DMS53 treated with DMSO at 0.1 percent for 48 hours (cell line): ENCODE results near the gene NFIC.
"Not testable (repeated sequence)": the region's sequence is repeated elsewhere in the genome, so short reads cannot be mapped to it uniquely, and the experiment has no call there.

Experiments
- DNase-seq: peaks from one replicate; lab custom pipeline; 2025; ENCODE audit not compliant: unreplicated experiment; lab: John Stamatoyannopoulos, UW

Gene NFIC

DNA sequence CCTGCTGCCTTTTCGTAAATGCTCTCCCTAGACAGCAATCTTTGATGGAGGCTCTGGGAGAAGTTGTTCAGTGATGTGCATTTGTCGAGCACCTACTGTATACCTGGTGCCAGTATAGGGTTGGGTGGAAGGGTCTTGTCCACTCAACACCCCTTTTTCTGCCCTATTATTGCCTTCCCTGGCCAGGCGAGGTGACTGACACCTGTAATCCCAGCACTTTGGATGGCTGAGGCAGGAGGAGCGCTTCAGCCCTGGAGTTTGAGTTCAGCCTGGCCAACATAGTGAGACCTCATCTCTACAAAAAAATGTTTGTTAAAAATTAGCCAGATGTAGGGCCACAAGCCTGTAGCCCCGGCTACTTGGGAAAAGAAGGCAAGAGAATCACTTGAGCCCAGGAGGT, 49.3 kb downstream of the NFIC start:
- DNase-seq: no peak

GRCh38 chr19:3420244-3420755, 53.9 kb downstream of the NFIC start:
- DNase-seq: no peak

DNA sequence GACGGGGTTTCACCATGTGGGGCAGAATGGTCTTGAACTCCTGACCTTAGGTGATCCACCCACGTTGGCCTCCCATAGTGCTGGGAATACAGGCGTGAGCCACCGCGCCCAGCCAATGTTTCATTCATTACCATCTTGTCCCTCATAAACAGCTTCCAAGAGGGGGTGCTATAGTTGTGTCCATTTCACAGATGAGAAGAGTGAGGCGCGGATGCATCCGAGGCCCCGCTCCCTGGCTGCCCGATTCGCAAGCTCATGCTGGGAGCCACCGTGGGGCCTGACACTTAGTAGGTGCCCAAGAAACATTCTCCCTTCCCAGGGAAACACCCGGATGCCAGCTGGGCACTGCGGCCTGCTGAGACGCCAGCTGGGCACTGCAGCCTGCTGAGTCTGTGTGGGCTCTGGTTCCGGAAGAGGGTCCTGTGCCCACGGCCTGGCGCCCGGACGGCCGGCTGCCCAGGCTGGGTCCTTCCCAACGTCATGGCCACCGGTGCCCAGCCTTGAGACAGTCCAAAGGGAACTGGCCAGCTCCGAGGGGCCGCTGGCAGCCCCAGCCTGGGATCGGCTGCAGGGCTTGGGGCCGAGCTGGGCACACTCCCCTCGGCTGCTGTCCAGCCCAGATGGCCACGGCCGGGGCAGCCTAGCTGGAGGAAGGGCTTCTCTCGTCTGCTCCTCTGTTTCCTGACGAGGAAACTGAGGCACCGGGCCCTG, 54.7 kb downstream of the NFIC start:
- no peak for DNase-seq

DNA sequence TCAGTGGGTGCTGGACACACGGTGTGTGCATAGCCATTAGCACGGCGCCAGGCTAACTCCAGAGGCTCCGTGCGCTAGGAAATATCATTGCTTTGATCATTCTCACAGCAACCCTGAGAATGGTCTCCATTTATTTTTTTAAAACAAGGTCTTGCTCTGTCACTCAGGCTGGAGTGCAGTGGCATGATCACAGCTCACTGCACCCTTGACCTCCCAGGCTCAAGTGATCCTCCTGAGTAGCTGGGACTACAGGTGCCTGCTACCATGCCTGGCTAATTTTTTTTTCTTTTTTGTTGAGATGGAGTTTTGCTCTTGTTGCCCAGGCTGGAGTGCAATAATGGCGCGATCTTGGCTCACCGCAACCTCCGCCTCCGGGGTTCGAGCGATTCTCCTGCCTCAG, 55.3 kb downstream of the NFIC start:
- not testable (repeated sequence) for DNase-seq

DNA sequence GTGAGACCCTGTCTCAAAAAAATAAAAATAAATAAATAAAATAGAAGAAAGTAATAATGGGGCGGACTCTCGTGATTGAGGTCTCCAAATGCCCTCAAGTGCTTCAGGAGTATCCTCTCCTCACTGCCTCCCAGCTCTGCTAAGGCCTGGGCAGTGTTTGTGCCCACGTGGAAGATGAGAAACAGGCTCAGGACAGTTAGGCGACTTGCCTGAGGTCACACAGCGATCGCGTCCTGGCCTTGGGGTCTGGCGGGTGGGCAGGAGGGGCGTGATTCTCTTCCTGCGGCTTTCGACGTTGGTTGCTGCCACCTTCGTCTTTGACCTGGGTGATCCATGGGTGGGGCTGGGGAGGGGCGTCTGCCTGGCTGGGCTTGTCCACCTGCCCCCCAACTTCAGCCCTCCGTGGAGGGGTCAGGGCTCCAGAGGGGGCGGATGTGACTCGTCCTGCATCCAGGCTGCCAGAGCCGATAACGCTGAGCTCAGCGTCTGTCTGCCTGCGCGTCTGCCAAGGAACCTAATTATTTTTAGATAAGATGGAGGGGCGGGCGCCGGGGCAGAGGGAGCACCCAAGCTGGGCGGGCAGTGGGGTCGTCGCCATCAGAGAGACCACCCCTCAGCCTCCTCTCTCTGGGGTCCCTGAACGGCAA, 56.9 kb downstream of the NFIC start:
- no peak for DNase-seq

- no peak for DNase-seq
Observed at GRCh38 chr19:3426433-3426832, 60.0 kb downstream of the NFIC start.

DNA sequence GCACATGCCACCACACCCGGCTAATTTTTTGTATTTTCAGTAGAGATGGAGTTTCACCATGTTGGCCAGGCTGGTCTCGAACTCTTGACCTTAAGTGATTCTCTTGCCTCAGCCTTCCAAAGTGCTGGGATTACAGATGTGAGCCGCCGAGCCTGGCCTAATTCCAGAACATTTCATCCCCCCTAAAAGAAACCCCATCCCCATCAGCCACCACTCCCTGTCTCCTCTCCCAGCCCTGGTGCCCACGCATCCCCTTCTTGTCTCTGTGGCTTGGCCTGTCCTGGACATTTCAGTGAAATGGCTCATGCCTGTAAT, 63.9 kb downstream of the NFIC start:
- not testable (repeated sequence) for DNase-seq

DNA sequence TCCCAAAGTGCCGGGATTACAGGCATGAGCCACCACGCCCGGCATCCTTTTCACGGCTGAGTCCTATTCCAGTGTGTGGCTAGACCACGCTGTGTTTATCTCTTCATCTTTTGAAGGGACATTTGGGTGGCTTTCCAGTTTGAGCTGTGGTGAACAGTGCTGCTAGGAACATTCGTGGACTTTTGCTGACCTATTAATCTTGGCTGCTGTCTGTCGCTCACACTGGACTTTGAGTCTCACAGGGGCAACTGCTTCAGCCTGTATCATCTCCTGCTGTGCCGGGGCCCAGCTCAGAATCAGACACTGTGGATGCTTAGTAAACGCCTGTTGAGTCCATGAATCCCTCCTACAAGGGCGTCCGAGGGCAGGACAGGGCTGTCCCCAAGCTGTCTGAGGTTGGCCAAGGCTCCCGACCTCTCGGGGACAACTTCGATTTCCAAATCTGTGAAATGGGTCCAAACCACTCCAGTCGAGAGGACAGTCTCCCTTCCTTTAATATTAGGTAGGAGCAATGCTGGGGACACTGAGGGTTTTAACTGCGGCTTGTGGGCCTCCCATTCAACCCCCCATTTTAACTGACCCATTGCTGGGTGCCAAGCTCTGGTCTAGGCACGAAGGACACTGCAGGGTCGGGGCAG, 65.5 kb downstream of the NFIC start:
- no peak for DNase-seq

DNA sequence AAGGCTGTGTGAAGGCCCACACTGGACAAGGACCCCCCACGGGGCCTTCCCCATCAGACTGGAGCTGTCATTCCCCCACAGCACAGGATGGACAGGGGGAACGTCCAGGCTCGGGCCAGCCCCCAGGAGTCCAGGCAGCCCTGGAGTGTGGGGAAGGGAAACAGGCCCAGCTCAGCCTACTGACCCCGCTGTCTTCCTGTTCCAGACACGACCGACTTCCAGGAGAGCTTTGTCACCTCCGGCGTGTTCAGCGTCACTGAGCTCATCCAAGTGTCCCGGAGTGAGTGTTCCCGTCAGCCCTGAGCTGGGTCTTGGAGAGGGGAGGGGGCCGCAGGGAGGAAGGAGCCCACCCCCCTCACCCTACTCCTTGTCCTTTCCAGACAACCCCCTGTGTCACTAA, 66.9 kb downstream of the NFIC start:
- no peak for DNase-seq

DNA sequence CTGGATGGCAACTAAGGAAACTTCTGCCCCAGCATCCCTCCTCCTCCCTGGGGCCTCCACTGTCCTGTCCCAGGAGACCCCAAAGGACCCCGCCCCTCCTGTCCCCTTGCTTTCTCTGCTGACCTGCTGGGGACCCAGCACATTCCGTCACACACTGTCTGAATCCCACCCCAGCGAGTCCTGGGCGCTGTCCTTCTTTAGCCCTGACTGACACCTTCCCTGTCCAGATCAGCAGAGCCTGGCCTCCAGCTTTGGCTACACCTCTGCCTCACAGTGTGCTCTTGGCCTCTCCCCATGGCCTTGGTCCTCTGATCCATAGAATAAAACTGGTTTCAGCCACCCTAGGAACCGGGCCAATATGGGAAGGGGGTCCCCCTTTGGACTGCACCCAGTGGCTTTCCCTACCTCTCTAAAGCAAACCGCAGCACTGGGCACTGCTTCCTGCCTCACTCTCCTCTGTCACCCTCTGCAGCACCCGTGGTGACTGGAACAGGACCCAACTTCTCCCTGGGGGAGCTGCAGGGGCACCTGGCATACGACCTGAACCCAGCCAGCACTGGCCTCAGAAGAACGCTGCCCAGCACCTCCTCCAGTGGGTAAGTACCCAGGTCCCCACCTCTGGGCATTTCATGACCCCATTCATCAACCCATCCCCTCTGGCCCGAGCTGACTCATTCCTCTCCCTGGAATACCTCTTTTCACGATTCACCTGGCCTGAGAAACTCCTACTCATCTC, 67.6 kb downstream of the NFIC start:
- no peak for DNase-seq

DNA sequence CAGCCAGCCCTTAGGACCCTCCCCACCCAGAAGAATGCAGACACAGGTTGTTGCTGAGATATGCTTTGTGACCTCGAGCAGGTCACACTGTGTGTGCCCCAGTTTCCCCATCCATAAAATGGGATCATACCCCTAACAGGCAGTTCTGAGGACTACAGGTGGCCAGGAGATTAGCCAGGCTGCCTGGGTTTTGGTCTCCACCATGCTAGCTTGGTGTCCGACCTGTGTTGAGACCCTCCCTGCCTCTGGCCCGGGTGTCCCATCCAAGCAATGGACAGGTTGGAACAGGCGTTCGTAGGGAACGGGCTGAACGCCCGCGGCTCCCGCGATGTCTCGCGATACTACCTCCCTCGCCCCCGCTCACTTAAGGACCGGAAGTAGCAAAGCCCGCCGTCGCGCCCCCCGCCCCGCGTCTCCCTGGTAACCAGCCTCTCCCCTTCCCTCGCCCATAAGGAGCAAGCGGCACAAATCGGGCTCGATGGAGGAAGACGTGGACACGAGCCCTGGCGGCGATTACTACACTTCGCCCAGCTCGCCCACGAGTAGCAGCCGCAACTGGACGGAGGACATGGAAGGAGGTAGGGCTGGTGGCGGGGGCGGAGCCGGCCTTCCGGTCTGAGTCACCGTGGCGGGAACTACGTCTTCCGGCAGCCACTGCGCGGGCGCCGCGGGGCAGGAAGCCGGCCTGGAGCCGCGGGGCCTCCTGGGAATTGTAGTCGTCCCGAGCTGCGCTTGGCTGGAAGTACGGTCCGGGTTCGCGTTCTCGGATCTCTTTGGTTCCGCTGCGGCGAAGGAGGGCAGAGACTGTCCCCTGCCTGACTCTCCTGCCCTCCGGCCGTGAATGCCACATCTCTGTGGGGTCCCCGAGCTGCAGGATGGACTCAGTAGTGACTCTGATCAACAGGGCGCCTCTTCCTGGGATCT, 68.5 kb downstream of the NFIC start:
- peak; percentile 77 for DNase-seq

DNA sequence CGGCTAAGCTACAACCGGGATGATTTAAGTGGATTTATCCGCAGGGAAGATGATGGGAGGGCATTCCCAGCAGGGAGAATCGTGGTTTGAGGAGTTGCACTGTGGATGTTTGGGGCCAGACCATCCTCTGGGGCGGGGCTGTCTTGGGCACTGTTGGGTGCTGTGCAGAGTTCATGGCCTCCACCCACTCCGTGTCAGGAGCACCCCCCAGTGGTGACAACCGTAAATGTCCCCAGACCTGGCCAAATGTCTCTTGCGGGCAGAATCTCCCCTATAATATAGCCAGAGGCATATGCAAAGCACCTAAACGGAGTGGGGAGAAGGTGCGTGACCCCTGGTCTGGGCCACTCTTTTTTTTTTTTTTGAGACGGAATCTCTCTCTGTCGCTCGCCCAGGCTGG, 73.7 kb downstream of the NFIC start:
- DNase-seq: no peak

- DNase-seq: no peak
Observed at GRCh38 chr19:3441089-3441985, 75.0 kb downstream of the NFIC start.

DNA sequence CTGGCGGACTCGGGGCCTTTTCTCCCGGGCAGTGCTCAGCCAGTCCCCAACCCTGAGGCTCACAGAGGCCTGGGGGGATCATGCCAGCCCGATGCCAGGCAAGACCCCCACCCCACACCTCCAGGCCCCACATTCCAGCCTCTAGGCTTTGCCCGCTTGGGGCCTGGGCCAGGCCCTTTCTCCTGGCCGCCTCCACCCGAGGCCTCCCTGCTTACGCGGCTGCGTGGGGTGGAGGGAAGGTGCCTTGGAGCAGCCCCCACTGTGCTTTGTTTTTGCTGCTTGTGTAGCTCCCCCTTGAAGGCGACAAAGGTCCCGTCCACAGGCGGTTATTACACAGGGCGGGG, 75.6 kb downstream of the NFIC start:
- no peak for DNase-seq

GRCh38 chr19:3442487-3443071, 76.2 kb downstream of the NFIC start:
- no peak for DNase-seq

GRCh38 chr19:3443840-3444694, 77.7 kb downstream of the NFIC start:
- DNase-seq: no peak

DNA sequence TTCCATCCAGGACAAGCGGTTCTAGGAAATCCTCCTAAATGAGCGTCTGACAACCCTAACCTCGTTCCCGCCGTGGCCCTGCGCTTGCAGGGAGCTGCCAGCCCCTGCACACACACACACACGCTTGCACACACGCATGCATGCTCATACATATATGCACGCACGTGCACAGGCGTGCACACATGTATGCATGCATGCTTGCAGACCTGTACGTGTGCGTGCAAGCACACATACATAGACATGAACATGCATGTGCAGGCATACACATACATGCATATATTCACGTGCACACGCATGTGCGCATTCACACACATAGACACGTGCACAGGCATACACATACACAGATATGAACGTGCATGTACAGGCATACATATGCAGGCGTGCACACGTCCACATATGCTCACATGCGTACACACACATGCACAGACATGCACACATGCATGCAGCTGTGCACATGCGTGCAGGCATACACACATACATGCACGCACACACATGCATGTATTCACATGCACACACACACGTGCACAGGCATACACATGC, 78.4 kb downstream of the NFIC start:
- no peak for DNase-seq

- DNase-seq: not testable (repeated sequence)
Observed at GRCh38 chr19:3446657-3447056, 80.3 kb downstream of the NFIC start.
